ENCODE results near the gene RAB12.

GRCh38 chr18:8627107-8627472 lies 17.9 kb downstream of the RAB12 start:
- TF ChIP-seq CTCF (conservative IDR thresholded peaks at IDR 0.05 in 1 of 2, IDR thresholded peaks at IDR 0.05 in 1 of 2; ENCODE audit: extremely low read depth in 1 of 2, insufficient read depth in 1 of 2, low read depth in 1 of 2, low read length in 2 of 2) (no peak), EZH2 (IDR thresholded peaks at IDR 0.05; ENCODE audit: borderline replicate concordance, low read length) (no peak)
